Stimulated activated CD4-positive, alpha-beta T cell treated with anti-CD3 and anti-CD28 coated beads, TNF-alpha, amount 100 ng/mL, for 48 hours (primary cell): ENCODE data around the gene WFDC2.

ENCODE experiments used
- DNase-seq, 3 donors: peaks; one replicate each; pipeline ENCODE4 v3.0.0-alpha.2; 2020; ENCODE audit warnings: low read depth in 3 of 3

The WFDC2 gene, protein sequence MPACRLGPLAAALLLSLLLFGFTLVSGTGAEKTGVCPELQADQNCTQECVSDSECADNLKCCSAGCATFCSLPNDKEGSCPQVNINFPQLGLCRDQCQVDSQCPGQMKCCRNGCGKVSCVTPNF

DNA sequence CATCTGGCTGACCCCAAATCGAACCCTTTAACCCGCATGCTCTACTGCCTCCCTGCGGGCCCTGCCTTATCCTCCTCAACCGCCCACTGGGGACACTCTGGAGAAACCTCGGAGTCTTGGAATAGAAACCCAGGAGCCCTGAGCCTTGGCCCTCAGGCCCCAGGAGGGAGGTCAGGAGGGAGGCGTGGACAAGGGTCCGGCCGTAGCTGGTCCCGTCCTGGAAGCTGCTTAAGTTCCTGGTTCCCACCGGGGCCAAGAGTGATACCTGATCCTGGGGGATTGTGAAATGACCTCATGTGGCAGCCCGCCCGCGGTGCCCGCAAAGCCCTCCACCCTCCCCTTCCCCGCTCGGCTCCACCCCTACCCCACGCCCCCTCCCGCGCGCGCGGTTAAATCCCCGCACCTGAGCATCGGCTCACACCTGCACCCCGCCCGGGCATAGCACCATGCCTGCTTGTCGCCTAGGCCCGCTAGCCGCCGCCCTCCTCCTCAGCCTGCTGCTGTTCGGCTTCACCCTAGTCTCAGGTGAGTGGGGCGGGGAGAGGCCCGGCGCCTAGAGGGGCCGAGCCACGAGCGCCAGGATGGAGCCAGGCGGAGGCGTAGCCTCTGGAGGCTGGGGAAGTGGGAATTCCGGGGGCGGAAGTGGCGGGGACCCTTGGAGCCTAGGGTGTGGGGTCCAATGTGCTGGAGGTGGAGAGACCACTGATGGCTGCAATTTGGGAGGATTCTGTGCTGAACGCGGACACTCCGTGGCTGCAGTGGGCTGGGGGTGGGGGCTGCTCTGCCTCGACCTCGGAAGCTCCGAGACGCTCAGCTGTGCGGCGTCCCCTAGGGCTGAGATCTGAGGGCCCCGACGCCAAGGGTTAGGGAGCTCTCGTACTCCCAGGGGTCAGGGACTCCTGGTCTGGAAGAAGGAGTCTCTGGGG is at the start of gene WFDC2:
TSS of gene WFDC2 (plus strand) at position 418 of the 926 bp plus-strand sequence. CDS start at position 447, 29 bp downstream.
- no peak for DNase-seq

DNA sequence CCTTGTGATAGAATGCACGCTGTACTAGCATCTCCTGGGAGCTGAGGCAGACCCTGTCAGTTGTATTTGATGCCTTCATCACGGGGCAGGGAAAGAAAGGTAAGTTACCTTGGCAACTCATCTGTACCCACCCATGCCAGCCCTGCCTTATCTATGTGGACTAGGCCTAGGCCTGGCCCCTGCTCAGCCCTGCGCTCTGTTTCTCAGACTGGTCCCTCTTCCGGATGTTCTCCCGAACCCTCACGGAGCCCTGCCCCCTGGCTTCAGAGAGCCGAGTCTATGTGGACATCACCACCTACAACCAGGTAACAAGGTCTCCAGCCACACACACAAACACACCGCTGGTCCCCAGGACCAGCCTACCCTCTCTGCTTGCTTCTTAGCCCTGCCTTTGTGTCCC is 49.4 kb upstream of the WFDC2 start:
- no peak for DNase-seq

DNA sequence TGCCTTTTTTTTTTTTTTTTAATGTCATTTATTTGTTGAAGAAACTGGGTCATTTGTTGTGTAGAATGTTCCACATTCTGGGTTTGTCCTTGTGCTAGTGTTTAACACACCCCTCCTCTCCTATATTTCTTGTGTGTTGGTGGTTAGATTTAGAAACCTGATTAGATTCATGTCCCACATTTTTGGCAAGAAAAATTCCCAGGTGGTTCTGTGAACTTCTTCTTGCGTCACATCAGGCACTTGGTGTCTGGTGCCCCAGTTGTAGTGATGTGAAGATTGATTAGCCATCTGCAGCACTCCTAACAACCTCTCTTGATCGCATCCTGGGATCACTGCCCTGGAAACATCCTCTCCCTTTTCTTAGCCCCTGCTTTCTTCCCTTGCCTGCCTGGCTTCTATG is 45.9 kb upstream of the WFDC2 start:
- DNase-seq, result no peak

DNA sequence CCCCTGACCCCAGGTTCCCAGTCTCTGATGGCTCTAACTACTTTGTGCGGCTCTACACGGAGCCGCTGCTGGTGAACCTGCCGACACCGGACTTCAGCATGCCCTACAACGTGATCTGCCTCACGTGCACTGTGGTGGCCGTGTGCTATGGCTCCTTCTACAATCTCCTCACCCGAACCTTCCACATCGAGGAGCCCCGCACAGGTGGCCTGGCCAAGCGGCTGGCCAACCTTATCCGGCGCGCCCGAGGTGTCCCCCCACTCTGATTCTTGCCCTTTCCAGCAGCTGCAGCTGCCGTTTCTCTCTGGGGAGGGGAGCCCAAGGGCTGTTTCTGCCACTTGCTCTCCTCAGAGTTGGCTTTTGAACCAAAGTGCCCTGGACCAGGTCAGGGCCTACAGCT is 44.0 kb upstream of the WFDC2 start:
- DNase-seq, result no peak

DNA sequence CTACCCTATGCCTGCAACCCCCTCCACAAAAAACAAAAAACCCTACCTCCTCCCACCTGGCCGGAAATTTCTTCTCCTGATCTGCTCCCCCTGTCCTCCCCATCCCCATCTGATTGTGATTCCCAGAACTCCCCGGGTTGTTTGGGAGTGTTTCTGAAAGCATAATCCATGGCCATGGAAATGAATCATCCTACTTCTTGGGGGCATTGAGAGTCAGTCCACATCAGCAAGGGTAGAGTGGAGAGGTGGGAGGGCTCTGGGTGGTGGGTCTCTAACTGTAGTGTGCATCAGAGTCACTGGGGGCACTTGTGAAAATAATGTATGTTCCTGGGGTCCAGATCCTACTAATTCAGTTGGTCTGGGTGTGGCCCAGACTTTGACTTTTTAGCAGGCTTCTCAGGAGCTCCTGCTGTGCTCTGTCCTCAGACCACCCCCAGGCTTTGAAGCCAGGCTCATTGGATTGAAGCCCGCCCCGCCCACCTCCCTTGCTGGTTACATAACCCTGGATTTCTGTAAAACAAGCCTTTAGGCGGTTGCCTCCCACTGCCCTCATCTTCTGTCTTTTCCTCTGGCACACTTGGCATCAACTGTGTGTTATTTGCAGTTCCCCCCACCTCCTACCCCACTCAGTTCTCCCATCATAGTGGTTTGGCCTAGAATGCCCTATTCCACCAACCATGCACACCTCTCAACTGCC is 43.1 kb upstream of the WFDC2 start:
- no peak for DNase-seq

DNA sequence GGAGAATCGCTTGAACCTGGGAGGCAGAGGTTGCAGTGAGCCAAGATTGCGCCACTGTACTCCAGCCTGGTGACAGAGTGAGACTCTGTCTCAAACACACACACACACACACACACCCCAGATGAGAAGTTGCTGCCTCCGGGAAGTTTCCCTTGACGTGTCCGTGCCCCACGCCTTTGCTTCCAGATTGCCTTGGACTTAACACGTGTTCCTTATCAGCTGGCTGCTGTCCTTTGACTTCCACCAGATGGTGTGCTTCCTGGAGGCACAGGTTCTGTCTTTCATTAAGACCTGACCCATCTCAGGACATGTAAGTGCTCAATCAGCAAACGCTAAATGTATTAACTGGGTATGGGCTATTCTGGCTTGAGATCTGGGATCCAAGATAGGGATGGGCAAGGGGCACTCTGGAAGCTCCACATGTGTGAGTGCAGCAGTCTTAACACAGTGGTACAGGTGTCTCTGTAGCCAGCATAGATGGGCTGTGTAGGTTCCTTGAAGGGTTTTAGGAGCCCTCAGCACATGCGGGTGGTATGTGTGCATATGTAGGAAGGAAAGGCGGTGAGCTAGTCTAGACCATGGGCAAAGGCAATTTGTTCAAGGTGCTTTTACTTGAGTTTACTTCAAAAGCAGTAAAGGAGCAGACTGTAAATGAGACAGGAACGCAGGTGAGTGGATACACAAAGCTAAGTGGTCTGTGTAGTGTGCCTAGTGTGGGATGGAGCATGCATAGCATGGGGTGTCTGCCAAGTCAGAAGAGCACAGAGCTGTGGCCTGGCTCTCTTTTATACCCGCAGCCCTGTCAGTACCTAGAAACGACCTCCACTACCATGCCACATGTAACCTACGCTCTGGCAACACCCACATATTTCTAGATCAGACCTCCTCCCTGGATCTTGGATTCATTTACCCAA is 42.1 kb upstream of the WFDC2 start:
- DNase-seq, result no peak

DNA sequence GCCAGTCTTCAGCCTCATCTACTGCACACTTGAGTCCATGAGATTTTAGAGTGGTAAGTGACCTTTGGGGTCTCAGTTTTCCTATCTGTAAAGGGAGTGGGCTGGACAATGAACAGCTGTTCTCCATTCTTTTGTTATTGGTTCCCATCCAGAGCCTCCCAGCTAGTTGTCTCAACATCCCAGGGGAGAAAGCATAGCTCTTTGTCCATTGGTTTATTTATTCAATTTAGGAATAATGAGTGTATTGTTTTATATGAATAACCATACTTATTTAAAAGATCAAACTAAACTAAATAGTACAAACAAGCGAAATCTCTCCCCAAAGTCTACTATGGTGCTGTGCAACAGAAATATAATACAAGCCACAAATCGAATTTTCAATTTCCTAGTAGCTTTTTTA is 39.9 kb upstream of the WFDC2 start:
- no peak for DNase-seq

DNA sequence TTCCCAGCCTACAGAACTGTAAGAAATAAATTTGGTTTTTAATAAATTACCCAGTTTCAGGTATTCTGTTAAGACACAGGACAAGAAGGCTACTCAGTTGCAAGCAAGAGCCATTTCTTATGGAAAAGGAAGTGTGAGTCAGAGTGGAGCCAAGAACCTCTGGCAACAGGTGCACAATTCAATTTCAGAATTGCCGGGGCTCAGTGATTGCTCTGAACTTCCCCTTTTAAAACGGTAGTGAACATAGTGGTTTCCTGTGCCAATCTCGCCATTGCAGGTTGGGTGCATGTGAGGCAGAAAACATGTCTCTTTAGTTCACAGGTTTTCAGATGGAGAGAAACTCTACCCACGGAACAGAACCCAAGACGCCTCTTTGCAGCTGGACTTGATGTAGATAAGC is 37.3 kb upstream of the WFDC2 start:
- no peak for DNase-seq

DNA sequence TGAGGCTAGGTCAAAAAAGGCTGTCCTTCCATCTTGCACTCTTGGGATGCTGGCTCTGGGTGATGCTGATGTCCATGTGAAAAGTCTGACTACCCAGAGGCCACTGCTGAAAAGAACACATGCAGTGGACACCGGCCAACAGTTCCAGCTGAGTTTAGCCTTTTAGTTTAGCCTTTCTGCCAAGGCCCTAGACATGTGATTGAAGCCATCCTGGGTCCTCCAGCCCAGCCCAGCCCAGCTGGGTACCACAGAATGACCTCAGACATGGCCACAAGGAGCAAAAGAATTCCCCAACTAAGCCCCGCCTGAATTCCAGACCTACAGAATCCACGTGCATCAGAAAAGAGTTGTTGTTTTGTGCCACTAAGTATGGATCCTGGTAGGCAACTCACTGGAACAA is 36.2 kb upstream of the WFDC2 start:
- no peak for DNase-seq

DNA sequence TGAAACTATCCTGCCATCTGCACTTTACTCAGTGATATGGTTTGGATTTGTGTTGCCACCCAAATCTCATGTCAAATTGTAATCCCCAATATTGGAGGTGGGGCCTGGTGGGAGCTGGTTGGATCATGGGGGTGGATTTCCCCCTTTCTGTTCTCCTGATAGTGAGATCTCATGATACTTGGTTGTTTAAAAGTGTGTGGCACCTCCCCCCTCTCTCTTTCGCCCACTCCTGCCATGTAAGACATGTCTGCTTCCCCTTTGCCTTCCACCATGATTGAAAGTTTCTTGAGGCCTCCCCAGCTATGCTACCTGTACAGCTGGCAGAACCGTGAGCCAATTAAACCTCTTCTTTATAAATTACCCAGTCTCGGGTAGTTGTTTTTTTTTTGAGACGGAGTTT is 35.6 kb upstream of the WFDC2 start:
- no peak for DNase-seq

DNA sequence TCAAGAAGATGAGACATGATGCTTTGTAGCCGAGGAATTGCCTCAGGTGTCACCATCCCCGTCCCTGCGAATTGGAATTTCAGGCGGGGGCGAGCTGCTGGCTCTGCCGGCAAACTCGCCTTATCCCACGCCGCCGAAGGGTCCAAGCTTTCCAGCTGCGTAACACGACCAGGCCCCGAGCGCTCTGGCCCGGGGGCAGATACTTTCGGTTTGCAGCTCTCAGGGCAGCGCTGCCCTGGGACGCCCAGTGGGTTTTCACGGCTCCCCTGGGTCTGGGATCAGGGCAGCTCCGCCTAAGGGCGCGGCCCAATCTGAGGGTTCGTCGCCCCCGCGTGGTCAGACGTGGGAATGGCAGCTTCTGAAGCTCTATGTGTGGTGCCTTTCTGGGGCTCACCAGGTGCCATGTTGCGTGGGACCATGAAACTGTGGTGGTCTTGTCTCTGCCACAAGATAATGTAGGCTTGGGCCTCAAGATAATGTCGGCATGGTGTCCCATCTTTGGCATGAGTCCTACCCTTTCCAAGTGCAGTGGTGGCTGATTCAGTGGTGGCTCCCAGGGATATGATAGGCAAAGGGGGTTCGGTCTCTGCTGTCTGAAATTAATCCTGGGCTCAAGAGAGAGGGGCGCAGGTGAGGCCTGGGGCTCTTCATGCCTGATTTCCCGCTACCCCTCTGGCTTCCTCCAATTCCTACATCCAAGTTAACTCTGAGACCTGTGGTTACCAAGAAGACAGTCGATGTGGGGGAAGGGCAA is 32.6 kb upstream of the WFDC2 start:
- peak; percentile 74 to 79 (median 75) for DNase-seq

DNA sequence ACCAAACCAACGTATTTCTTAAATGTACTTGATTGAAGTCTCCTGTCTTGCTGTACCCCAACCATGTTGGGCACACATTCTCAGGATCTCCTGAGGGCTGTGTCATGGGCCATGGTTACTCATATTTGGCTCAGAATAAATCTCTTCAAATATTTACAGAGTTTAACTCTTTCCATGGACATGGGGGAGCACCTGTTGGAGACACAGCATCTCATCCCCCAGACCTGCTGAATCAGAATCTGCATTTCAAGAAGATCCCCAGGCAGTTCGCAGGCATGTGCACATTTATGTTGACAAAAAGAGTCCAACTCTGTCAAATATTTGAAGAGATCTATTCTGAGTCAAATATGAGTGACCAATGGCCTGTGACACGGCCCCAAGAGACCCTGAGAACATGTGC is 29.1 kb upstream of the WFDC2 start:
- DNase-seq, result no peak

DNA sequence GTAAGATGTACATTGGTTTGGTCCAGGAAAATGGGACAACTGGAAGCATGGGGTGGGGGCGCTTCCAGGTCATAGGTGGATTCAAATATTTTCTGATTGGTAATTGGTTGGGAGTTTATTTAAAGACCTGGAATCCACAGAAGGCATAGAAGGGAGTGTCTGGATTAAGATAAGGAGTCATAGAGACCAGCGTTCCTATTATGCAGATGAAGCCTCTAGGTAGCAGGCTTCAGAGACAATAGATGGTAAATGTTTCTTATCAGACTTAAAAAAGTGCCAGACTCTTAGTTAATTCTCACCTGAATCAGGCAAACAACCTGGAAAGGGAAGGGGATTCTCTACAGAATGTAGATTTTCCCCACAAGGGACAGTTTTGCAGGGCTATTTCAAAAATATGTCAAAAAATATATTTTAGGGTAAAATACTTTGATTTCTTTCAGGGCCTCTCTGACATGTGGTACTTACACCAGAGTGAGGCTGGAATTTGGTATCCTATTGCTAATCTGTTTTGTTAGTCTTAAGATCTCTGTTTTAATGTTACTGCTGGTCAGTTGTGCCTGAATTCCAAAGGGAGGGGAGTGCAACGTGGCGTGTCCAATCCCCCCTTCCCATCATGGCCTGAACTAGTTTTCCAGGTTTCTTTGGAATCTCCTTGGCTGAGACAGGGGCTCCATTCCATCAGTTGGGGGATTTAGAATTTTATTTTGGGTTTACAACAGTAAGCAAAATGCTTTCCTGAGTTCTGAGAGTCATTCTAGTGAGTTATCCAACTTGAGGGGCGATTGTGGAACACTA is 28.5 kb upstream of the WFDC2 start:
- no peak for DNase-seq

DNA sequence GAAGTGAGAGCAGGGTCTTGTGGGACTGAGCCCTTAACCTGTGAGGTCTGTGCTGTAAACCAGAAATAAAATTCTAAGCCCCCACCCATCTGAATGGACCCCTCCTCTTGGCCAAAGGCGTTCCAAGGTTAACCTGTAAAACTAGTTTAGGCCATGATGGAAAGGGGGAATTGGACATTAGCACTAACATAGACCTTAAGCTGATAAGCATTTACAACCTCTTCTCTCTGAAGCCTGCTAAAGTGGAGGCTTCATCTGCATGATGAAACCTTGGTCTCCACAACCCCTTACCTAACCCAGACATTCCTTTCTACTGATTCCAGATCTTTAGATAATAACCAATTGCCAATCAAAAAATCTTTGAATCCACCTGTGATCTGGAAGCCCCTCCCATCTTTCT is 27.8 kb upstream of the WFDC2 start:
- no peak for DNase-seq

DNA sequence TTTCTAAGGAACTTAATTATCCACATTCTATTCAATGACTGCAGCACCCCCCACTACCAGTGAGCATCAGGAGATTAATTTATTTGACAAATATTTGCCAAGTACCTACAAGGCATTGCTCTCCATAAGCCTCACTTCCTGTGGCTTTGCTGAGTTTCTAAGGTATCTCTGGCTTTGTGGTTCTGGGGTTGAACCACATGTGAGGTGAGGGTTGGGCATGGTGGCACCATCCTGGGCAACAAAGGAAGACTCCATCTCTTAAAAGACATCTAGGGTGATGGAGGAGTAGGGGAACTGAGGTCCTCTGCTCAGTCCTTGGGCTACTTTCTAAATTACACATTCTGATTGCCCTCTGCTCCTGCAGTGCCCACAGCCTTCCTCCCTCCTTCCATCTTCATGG is 25.5 kb upstream of the WFDC2 start:
- DNase-seq, result no peak

DNA sequence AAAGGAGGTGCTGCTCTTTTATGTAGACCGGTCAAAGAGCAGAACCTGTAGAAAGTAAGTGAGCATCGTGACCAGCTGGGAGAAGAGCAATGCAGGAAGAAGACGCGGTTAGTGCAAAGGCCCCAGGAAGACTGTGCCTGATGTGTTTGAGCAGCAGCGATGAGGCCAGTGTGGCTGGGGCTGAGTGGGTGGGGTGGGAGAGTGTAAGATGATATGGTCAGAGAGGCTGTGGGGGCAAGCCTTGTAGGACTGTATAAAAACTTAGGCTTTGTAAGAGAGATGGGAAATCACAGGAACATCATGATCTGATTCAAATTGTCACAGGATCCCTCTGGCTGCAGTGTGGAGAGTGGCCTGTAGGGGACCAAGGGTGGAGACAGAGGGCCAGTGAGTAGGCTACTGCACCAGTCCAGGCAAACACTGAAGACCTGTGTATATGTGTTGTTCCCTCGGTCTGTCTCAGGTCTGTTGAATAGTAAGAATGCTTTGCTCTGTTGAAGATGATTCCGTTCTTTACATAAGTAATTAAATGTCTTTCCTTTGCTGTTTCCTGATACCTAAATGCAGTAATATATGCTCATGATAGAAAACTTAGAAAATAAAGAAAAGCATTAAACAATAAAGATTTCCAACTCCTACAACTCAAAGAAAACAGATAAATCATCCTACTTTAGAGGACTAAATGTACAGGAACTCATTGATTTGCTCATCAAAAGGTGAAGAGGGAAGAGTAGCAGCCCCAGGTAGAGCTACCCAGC is 23.6 kb upstream of the WFDC2 start:
- DNase-seq, result peak in 1 of 3 donors; percentile 31

DNA sequence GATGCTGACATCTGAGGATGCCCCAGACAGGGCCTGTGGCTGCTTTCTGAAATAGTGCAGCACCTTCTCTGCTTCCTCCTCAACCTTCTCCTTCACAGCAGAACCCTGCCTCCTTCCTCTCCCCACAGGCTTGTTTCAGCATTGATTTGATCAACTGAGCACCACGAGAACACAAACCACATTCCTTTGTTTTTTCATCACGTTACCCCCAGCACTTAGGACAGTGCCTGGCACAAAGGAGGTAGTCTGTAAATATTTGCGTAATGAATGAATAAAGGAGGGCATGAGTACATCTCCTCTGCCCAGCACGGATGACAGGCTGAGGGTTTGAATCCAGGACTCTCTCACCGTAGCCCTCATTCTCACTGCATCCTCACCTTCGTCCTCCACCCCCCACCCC is 21.3 kb upstream of the WFDC2 start:
- DNase-seq, result no peak

DNA sequence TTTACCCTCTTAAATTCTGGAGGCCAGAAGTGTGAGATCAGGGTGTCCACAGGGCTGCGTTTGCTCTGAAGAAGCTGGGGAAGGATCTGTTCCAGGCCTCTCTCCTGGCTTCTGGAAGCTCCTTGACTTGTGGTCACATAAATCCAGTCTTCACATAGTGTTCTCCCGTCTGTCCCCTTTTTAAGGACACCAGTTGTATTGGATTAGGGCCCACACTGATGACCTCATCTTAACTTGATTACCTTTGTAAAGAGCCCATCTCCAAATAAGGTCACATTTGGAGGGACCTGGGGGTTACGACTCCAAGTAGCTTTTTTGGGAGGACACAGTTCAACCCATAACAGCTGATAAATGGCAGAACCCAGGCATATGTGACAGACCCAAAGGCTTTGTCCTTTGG is 20.0 kb upstream of the WFDC2 start:
- DNase-seq, result no peak

DNA sequence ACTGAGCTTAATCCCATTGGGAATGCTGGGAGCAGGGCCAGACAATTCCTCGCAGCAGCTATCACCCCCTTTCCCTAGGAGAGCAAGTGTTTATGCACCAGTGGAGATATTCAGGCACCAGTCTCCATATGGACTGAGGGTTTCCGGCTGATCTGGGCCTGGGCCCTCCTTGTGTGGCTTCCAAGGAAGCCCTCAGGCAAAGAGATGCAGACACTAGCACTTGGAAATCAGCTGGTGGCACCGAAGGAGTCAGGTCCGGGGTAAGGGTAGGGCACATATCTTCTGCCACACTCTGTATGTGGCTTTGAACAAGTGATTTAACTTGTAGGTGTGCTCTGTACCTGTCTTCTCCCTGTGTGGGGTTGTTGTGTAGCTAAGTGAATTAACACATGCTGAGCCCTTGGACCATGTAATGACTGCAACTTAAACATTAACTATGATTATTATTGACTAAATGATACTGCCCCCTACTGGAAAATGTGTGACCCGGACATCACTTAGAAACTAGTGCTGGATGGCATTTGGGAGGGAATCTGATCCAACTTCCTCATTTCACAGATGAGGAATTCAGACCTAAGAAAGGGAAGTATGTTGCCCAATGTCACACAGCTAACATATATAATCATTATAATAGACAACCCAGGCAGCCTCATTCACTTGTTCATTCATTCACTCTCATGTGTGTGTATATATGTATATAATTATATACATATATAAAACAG is 19.3 kb upstream of the WFDC2 start:
- no peak for DNase-seq
